ENCODE results near the gene PNPLA6.
A peak's percentile ranks its signal among the peaks of the same experiment; 100 is the strongest.

Gene PNPLA6

DNA sequence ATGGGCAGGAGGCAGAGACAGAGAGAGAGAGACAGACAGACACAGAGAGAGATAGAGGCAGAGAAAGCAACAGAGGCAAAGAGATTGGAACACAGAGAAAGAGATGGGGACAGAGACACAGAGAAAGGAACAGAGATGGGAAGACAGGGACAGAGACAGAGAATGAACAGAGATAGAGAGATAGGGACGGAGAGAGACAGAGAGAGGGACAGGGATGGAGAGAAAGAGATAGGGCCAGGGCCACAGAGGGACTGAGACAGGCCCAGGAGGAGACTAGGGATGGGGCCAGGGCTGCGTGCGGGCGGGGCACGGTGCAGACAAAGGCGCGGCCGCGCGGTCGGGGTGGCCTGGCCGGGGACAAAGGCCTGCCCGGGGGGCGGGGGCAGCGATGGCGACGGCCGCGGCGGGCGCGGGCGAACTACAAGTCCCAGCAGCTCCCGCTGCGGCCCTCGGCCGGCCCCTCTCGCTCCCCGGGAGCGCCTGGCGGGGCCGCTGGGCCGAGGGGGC lies 19.8 kb upstream of the PNPLA6 start, which contains the start of gene ZNF358:
Gene ZNF358 (plus strand): TSS at position 459 of the 507 bp plus-strand sequence. CDS start 3,140 bp downstream, outside the sequence.
- DNase-seq (ENCODE audit: low read depth in 3 of 3) = peak in 1 of 3 experiments; percentile 39

DNA sequence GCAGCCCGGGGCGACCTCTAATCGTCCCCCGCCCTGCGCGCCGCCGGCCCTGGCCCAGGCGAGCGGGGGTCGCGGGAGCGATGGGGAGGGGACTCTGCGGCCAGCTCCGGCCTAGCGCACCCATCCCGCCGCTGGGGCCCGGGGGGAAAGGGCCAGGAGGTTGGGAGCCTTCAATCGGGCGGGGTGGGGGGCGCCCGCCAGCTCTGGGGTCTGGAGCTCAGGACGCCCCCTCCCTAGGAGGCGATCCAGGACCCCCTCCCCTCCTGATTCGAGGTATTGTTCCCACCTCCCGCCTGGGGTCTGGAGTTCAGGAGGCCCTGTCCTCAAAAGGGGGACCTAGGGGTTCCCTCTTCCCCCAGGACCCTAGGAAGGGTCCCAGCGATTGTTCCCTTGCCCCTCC lies 19.2 kb upstream of the PNPLA6 start:
- DNase-seq (ENCODE audit: low read depth in 3 of 3) = no peak

DNA sequence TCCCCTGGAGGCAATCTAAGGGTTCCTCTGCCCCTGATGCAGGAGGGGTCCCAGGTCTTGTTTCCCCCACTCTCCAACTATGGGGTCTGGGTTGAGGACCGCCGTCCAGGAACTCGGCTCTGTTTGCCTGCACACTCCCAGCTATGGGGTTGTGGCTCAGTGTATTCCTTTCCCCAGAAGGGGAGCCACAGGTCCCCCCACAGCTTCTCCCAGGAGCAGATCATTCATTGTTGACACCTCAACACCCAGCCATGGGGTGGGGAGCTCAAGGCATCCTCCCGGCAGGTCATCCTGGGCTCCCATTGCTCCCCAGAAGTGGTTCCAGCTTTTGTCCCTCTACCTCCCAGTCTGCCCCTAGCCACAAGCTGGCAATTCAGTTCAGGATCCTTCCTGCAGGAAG lies 18.6 kb upstream of the PNPLA6 start:
- DNase-seq (ENCODE audit: low read depth in 3 of 3) = no peak

DNA sequence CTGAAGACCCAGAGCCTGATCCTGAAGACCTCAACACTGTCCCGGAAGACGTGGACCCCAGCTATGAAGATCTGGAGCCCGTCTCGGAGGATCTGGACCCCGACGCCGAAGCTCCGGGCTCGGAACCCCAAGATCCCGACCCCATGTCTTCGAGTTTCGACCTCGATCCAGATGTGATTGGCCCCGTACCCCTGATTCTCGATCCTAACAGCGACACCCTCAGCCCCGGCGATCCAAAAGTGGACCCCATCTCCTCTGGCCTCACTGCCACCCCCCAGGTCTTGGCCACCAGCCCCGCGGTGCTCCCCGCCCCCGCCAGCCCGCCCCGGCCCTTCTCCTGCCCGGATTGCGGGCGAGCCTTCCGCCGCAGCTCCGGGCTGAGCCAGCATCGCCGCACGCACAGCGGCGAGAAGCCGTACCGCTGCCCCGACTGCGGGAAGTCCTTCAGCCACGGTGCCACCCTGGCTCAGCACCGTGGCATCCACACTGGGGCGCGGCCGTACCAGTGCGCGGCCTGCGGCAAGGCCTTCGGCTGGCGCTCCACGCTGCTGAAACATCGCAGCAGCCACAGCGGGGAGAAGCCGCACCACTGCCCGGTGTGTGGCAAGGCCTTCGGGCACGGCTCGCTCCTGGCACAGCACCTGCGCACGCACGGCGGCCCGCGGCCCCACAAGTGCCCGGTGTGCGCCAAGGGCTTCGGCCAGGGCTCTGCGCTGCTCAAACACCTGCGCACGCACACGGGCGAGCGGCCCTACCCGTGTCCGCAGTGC lies 16.0 kb upstream of the PNPLA6 start:
- no peak for DNase-seq (ENCODE audit: low read depth in 3 of 3)

DNA sequence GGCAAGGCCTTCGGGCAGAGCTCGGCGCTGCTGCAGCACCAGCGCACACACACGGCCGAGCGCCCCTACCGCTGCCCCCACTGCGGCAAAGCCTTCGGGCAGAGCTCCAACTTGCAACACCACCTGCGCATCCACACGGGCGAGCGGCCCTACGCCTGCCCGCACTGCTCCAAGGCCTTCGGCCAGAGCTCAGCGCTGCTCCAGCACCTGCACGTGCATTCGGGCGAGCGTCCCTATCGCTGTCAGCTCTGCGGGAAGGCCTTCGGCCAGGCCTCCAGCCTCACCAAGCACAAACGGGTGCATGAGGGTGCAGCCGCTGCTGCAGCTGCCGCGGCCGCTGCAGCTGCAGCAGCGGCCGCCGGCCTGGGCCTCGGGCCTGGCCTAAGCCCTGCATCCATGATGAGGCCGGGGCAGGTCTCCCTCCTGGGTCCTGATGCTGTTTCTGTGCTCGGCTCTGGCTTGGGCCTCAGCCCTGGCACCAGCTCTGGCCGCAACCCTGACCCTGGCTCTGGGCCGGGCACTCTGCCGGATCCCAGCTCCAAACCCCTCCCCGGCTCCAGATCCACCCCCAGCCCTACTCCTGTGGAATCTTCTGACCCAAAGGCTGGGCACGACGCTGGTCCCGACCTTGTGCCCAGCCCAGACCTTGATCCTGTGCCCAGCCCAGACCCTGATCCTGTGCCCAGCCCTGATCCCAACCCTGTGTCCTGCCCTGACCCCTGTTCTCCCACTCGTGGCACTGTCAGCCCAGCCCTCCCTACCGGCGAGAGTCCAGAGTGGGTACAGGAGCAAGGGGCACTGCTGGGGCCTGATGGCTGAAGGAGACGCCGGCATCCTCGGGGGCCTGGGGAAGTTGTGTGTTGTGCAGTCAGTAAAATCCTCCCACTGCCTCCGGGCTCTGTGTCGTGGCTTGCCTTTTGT lies 15.1 kb upstream of the PNPLA6 start:
- no peak for DNase-seq (ENCODE audit: low read depth in 3 of 3)

DNA sequence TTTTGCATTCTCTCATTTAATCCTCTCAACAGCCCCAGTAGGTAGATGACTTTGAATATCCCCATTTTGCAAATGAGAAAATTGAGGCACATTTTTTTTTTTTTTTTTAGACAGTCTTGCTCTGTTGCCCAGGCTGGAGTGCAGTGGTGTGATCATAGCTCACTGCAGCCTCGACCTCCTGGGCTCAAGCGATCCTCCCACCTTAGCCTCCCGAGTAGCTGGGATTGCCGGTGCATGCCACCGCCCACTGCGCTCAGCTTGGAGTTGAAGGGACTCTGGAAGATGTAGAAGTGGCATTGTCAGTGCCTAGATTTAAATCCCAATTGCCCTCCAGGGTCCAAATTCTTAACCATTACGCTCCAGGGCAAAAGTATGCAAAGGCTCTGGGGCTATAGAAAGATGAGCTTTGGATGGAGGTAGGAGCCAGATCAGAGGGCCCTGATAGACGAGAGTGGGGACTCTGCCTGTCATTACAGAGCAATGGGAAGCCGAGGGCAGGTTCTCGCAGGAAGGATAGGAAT lies 13.9 kb upstream of the PNPLA6 start:
- no peak for DNase-seq (ENCODE audit: low read depth in 3 of 3)

DNA sequence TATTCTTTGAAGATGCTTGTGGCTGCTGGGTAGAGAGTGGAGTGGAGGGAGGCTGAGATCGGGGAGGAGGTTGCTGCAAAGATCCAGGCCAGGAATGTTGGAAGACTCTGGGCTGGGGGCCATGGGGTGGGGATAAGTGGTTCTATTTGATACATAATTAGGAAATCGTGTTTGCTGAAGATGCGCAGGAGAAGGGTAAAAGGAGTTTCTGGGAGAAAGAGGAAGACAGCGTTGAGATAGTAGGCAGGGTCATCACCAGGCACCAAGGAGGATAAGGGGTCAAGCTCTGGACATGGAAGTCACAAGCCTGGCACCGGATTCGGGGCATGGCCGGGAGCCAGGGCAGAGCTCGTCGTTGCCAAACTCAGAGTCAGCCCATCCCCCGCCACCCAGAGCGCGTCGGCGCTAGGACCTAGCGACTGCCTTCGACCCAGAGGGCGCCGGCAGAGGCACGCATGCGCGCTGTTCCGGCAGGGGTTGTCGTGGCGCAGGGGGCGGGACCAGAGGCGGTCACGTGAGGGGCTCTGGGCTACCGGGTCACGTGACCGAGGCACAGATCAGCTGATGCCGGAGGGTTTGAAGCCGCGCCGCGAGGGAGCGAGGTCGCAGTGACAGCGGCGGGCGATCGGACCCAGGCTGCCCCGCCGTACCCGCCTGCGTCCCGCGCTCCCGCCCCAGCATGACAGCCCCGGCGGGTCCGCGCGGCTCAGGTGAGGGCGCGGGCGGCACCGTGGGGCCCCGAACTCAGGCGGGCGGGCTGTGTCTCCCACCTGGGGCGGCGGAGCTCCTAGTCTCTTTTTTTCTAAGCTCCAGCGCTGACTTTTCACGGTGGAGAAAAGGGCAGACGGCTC lies 13.2 kb upstream of the PNPLA6 start, which contains the start of gene MCOLN1:
Gene MCOLN1 (plus strand): TSS at position 553 of the 851 bp plus-strand sequence. CDS start 127 bp downstream, at position 680.
- DNase-seq (ENCODE audit: low read depth in 3 of 3) = peak; percentile 99 to 100 (median 99)

DNA sequence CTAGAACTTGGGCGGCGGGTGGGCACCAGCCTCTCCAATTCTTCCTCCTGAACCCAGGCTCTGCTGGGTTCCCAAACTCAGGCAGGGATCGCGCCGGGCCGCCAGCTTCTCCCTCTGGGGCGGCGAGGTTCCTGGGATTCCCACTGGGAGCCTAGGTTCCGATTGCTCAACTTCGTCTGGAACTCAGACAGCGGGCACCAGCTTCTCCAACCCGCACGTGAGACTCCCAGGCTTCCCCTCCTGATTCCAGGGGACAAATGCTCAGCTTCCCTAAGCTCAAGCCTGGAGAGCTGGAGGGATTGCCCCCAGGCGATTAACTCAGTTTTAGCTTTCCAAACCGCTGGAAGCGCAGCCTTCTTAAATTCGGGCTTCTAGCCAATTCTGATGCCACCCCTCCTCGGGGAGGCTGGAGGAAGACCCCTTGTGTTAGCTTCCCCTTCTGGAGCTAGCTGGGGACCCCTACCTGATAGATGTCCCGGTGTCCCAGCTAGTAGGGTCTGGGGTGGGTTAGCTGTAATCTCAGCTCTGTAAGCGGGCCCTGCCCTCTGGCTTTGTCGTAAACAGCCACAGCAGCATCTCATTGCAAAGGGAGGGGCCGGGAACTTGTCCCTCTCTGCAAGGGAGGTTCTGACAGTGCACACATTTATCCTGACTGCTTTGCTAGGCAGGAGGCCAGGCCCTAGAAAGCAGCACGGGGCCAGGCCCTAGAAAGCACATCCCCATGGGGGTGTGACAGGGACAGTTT lies 12.4 kb upstream of the PNPLA6 start:
- no peak for DNase-seq (ENCODE audit: low read depth in 3 of 3)

DNA sequence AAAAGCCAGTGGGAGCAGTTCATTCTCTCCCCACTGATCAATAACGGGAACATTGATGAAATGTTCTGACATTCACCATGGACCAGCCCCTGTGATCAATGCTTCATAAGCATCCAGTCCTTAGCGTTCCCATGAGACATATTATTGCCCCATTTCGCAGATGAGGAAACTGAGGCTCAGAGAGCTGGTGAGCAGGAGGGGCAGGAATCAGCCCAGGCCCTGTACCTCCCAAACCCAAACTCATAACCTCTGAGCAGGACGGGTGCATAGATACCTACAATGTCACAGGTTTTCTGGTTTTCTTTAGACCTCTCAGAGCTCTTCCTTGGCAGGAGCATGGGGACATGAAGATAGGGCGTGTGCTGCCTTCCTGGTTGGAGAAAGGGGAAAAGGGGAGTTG lies 11.0 kb upstream of the PNPLA6 start:
- DNase-seq (ENCODE audit: low read depth in 3 of 3) = no peak

DNA sequence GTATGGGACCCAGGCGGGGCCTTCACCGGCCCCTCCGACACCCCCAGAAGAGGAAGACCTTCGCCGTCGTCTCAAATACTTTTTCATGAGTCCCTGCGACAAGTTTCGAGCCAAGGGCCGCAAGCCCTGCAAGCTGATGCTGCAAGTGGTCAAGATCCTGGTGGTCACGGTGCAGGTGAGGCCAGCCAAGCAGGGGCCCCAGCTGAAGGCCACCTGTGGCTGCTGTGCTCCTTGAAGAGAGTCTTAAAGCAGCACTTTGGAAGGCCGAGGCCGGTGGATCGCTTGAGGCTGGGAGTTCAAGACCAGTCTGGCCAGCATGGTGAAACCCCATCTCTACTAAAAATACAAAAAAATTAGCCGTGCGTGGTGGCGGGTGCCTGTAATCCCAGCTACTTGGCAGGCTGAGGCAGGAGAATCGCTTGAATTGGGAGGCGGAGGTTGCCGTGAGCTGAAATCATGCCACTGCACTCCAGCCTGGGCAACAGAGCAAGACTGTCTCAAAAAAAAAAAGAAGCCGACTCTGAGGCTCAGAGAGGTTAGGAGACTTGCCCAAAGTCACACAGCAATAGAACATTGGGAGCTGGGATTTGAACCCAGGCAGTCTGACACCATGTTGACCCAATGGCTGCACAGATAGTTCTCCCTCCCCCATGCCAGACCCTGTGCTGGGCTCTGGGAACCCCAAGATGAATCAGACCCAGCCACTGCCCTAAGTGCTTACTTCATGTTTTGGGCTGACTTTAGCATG lies 10.4 kb upstream of the PNPLA6 start:
- no peak for DNase-seq (ENCODE audit: low read depth in 3 of 3)

DNA sequence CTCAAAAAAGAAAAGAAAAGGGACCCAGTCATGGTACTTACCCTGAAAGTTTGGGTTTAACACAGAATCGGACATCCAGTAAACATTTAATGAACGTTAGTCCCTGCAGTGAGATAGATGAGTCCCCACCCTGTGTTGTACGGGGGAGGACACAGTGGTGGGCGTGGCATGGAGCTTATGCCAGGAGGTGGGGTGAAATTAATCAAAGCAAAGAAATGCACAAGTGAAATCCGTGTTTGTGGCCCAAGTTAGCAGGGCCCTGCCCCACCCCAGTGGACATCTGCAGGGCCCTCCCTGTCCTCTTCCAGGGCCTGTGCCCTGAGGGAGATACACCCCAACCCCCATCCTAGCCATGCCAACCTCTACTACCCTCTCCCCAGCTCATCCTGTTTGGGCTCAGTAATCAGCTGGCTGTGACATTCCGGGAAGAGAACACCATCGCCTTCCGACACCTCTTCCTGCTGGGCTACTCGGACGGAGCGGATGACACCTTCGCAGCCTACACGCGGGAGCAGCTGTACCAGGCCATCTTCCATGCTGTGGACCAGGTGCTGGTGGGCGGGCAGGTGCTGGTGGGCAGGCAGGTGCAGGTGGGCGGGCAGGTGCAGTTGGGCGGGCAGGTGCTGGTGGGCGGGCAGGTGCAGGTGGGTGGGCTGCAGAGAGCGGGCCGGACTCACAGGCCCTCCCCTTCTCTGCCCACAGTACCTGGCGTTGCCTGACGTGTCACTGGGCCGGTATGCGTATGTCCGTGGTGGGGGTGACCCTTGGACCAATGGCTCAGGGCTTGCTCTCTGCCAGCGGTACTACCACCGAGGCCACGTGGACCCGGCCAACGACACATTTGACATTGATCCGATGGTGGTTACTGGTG lies 9.2 kb upstream of the PNPLA6 start:
- no peak for DNase-seq (ENCODE audit: low read depth in 3 of 3)

DNA sequence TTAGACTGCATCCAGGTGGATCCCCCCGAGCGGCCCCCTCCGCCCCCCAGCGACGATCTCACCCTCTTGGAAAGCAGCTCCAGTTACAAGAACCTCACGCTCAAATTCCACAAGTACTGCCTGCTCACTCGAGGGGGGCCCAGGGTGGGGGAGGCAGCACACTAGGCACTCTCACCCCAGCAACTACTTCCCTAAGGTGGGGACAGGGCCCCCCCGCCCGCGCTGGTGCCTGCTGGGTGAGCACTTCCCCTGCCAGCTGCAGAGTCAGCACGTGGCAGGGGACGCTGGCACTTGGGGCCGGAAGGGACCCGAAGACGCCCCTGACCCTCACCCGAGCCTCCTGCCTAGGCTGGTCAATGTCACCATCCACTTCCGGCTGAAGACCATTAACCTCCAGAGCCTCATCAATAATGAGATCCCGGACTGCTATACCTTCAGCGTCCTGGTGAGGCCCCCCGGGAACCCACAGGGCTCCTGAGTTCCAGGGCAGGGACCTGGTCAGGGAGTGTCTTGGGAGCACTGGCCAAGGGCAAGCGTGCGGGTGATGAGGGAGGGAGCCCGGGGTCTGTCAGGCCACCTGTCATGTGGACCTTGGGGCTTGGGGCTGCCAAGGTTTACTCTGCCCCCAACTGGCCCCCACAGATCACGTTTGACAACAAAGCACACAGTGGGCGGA lies 7.9 kb upstream of the PNPLA6 start:
- DNase-seq (ENCODE audit: low read depth in 3 of 3) = no peak

DNA sequence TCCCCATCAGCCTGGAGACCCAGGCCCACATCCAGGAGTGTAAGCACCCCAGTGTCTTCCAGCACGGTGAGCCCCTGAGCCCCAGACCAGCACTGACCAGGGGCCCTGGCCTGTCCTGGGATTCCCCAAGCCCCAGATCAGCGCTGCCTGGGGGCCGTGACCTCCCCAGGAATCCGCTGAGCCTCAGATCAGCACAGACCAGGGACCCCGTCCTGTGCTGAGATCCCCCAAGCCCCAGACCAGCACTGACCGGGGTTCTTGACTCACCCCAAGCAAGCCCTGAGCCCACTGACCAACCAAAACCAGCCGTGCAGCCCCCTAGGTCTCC lies 7.4 kb upstream of the PNPLA6 start:
- DNase-seq (ENCODE audit: low read depth in 3 of 3) = no peak

DNA sequence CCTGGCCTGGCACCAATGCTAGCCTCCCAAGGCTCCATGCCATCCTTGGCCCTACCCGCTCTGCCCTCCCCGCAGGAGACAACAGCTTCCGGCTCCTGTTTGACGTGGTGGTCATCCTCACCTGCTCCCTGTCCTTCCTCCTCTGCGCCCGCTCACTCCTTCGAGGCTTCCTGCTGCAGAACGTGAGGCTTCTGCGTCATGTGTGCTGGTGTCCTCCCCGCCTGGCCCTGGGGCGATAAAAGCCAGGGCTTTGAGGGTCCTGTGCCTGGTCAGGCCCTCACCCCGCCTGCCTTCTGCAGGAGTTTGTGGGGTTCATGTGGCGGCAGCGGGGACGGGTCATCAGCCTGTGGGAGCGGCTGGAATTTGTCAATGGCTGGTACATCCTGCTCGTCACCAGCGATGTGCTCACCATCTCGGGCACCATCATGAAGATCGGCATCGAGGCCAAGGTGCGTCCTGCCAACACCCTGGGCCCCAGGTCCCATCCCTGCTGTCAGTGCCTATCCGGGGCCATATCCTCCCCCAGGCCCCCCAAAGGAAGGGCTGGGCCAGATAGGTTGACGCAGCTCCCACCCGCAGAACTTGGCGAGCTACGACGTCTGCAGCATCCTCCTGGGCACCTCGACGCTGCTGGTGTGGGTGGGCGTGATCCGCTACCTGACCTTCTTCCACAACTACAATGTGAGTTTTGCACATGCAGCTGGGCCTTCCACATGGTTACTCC lies 6.8 kb upstream of the PNPLA6 start:
- no peak for DNase-seq (ENCODE audit: low read depth in 3 of 3)

DNA sequence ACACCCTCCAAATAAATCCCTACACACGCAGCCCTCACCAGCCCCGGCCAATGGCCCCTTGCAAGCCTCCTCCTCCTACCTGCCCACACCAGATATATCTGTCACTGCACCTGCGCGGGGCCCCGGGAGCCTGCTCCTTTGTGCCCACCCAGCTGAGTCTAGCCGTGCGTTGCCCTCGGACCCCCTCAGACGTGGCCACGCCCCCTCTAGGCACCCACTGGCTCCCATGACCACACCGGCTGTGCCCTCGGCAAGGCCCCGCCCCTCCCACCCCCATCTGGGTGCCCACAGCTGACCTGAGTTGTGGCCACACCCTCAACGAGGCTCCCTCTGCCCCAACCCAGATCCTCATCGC lies 6.3 kb upstream of the PNPLA6 start:
- DNase-seq (ENCODE audit: low read depth in 3 of 3) = no peak

DNA sequence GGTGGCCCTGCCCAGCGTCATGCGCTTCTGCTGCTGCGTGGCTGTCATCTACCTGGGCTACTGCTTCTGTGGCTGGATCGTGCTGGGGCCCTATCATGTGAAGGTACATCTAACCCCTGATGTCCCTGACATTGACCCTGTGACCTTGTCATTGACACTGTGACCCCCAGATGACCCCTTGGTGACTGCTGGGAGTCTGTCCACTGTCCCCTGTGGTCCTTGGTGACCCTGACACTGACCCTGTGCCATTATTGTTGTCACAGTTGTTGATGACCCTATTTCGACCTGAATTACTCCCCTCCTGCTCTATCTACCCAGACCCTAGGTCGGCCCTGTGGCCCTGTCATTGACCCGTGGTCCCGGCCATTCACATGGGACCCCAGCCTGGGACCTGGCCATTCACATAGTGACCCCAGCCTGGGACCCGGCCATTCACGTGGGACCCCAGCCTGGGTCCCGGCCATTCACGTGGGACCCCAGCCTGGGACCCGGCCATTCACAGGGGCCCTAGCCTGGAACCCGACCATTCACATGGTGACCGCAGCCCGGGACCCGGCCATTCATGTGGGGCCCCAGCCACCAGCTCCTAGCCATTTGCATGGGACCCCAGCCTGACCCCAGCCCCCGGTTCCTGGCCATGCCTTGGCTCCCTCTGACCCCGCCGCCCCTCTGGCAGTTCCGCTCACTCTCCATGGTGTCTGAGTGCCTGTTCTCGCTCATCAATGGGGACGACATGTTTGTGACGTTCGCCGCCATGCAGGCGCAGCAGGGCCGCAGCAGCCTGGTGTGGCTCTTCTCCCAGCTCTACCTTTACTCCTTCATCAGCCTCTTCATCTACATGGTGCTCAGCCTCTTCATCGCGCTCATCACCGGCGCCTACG lies 5.7 kb upstream of the PNPLA6 start:
- no peak for DNase-seq (ENCODE audit: low read depth in 3 of 3)
